Transverse colon (tissue), 4 donors: ENCODE results near the gene ARF6. TPM values are rescaled to one million over a fixed set of nuclear protein-coding genes. Genes with fewer than 3 reads are reported as not detected.

Experiments
- DNase-seq: peaks from one replicate; pipeline ENCODE4 v3.0.0-alpha.2; 2019
- H3K27ac ChIP-seq, 4 donors: fragments of 200-600 bp; sonication (generic); 2 replicates each; pipeline ENCODE4 v1.5.1; 2016 to 2018; ENCODE audit warnings: inconsistent platforms in 4 of 4
- H3K27me3 ChIP-seq: fragments of 200-600 bp; sonication (generic); 2 replicates; pipeline ENCODE4 v1.5.1; 2017; ENCODE audit warnings: inconsistent platforms
- H3K36me3 ChIP-seq, 4 donors: fragments of 200-600 bp; sonication (generic); 2 replicates each; pipeline ENCODE4 v1.5.1; 2017 to 2019; ENCODE audit warnings: inconsistent platforms in 4 of 4
- H3K4me1 ChIP-seq, 4 donors: fragments of 200-600 bp; sonication (generic); 2 replicates each; pipeline ENCODE4 v1.5.1; 2017 to 2020; ENCODE audit warnings: inconsistent platforms in 4 of 4
- H3K4me3 ChIP-seq, 4 donors: fragments of 200-600 bp; sonication (generic); 1 replicate in 1 of 4; 2 replicates in 3 of 4; pipeline versions ENCODE4 v1.5.1 to v1.6.1; 2017 to 2019; ENCODE audit warnings: inconsistent platforms in 4 of 4
- H3K9me3 ChIP-seq, 2 donors: fragments of 200-600 bp; sonication (generic); 2 replicates each; pipeline ENCODE4 v1.5.1; 2017 to 2019; ENCODE audit warnings: inconsistent platforms in 2 of 2
- CTCF ChIP-seq, 5 experiments: fragments of 200-600 bp in 3 of 5; fragments of 450-650 bp in 2 of 5; sonication (generic) in 3 of 5; IDR thresholded peaks; 1 replicate in 2 of 5; 2 replicates in 3 of 5; pipeline ENCODE4 v1.5.1; 2016 to 2017; ENCODE audit warnings: antibody characterized with exemption in 5 of 5, inconsistent platforms in 3 of 5, mild to moderate bottlenecking in 2 of 5, moderate library complexity in 1 of 5
- EP300 ChIP-seq: sonication (generic); formaldehyde crosslinking; IDR thresholded peaks from one replicate; pipeline ENCODE4 v1.6.1; 2017; ENCODE audit warnings: antibody characterized with exemption, low read depth
- POLR2A ChIP-seq: fragments of 450-650 bp; IDR thresholded peaks from one replicate; pipeline ENCODE4 v1.6.1; 2016; ENCODE audit warnings: antibody characterized with exemption, mild to moderate bottlenecking, moderate library complexity
- POLR2AphosphoS5 ChIP-seq, 3 donors: sonication (generic); formaldehyde crosslinking; IDR thresholded peaks; one replicate each; pipeline ENCODE4 v1.6.1; 2016; ENCODE audit warnings: antibody characterized with exemption in 3 of 3
- WGBS, 2 donors: methylation state at CpG; one replicate each; pipeline ENCODE4 v1.1.5; 2018; ENCODE audit warnings: low coverage in 1 of 2; 5-methylcytosine and 5-hydroxymethylcytosine counted together
- in situ Hi-C, 4 donors: fragments of 200-750 bp; cut with MboI; loops; one replicate each; pipeline versions ENCODE4 v1.15.0 to v1.15.1; 2017; ENCODE audit warnings: low sequenced_read_pairs in 3 of 4, low pct_ligation_motif_present in 1 of 4, low pct_unique_long_range_greater_than_20kb in 1 of 4
- intact Hi-C: fragments of 100-400 bp; cut with DNase I; formaldehyde crosslinking; loops from one replicate; pipeline ENCODE4 v1.15.1; 2023; ENCODE audit warnings: low total_unique reads
- total RNA-seq, 4 donors: library from RNA; depleted of rRNA; stranded (reverse); fragments of >200 nt; gene quantifications; one replicate each; pipeline ENCODE4 v1.1.0, GENCODE V29; 2016

ARF6 gene
- total RNA-seq, 4 donors from 2014 or later = 70.3 to 120 (median 101) TPM

DNA sequence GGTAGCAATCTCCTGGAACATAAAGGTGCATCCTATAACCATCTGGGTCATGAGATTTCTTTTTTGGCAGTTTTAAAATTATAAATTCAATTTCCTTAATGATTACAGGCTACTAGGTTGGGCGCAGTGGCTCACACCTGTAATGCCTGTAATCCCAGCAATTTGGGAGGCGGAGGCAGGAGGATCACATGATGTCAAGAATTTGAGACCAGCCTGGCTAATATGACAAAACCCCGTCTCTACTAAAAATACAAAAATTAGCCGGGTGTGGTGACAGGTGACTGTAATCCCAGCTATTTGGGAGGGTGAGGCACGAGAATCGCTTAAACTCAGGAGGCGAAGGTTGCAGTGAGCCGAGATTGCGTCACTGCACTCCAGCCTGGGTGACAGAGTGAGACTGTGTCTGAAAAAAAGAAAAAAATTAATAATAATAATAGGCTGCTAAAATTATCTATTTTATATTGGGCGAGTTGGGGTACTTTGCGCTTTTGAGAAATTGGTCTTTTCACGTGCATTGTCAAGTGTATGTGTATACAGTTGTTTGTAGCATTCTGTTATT is 17.2 kb upstream of the ARF6 start:
- intact Hi-C loops = no loop called here
- in situ Hi-C loops = no loop called here
- no peak for TF ChIP-seq CTCF (IDR thresholded peaks at IDR 0.05)
- no peak for TF ChIP-seq POLR2AphosphoS5 (IDR thresholded peaks at IDR 0.05)
- no peak for TF ChIP-seq EP300
- TF ChIP-seq POLR2A = no peak

GRCh38 chr14:49876563-49877127 is 16.2 kb upstream of the ARF6 start:
- H3K27me3 ChIP-seq = no peaks in the 10 kb centered on the region
- 56 to 59% methylated on average over 4 of the region's 4 CpGs for WGBS, 2 donors
- DNase-seq = no peak
- TF ChIP-seq EP300 (no peak), CTCF (IDR thresholded peaks at IDR 0.05) (no peak), POLR2A (no peak), POLR2AphosphoS5 (IDR thresholded peaks at IDR 0.05) (no peak)
- H3K4me3 ChIP-seq = no peak overlapping the region
- peaks cover 0 to 19% (median 8%) of the 10 kb centered on the region in 4 donors for H3K4me1 ChIP-seq
- H3K36me3 ChIP-seq = no peaks in the 10 kb centered on the region
- no peak overlapping the region for H3K27ac ChIP-seq
- in situ Hi-C loops (no loop called here), intact Hi-C loops (no loop called here)
- no peaks in the 10 kb centered on the region for H3K9me3 ChIP-seq

More for the DNA sequence above, 17.2 kb upstream of the ARF6 start:
- H3K36me3 ChIP-seq = no peaks in the 10 kb centered on the region
- no peak overlapping the region for H3K4me3 ChIP-seq
- H3K9me3 ChIP-seq = no peaks in the 10 kb centered on the region
- H3K27me3 ChIP-seq = no peaks in the 10 kb centered on the region
- no peak overlapping the region for H3K27ac ChIP-seq
- peaks cover 0 to 16% (median 8%) of the 10 kb centered on the region in 4 donors for H3K4me1 ChIP-seq
- 66 to 75% methylated on average over 12 of the region's 12 CpGs for WGBS, 2 donors
- no peak for DNase-seq

GRCh38 chr14:49879646-49880204 is 13.2 kb upstream of the ARF6 start:
- H3K27me3 ChIP-seq = no peaks in the 10 kb centered on the region
- in situ Hi-C loops = no loop called here
- intact Hi-C loops = no loop called here
- peak; percentile 57 to 93 (median 77) for TF ChIP-seq CTCF (IDR thresholded peaks at IDR 0.05)
- TF ChIP-seq POLR2A = peak; percentile 16
- no peak for TF ChIP-seq EP300
- WGBS, 2 donors = 55 to 100% methylated on average over 1 to 8 of the region's 8 CpGs
- no peaks in the 10 kb centered on the region for H3K36me3 ChIP-seq
- H3K4me3 ChIP-seq = no peak overlapping the region
- DNase-seq = peak; percentile 70
- H3K27ac ChIP-seq = peak overlapping the region; percentile 69 to 85 (median 78)
- peaks cover 0 to 19% (median 8%) of the 10 kb centered on the region in 4 donors for H3K4me1 ChIP-seq
- no peaks in the 10 kb centered on the region for H3K9me3 ChIP-seq

- no peak for DNase-seq
- Histone ChIP-seq H3K9me3 (no peaks in the 10 kb centered on the region), H3K27me3 (no peaks in the 10 kb centered on the region), H3K27ac (peak overlapping the region; percentile 69 to 85 (median 78)), H3K36me3 (no peaks in the 10 kb centered on the region), H3K4me3 (no peak overlapping the region), H3K4me1 (peaks cover 0 to 25% (median 8%) of the 10 kb centered on the region in 4 donors)
- 18 to 46% methylated on average over 2 to 9 of the region's 9 CpGs for WGBS, 2 donors
- in situ Hi-C loops (no loop called here), intact Hi-C loops (no loop called here)
- no peak for TF ChIP-seq POLR2AphosphoS5 (IDR thresholded peaks at IDR 0.05)
- TF ChIP-seq CTCF (IDR thresholded peaks at IDR 0.05) = no peak
- TF ChIP-seq EP300 = no peak
- no peak for TF ChIP-seq POLR2A
Measured at GRCh38 chr14:49880267-49881064, 12.4 kb upstream of the ARF6 start.
